ENCODE measurements around the gene PDZD4.
"Not testable (repeated sequence)": the region's sequence is repeated elsewhere in the genome, so short reads cannot be mapped to it uniquely, and the experiment has no call there.

Gene PDZD4

GRCh38 chrX:153831429-153832150 lies 1.2 kb upstream of the PDZD4 start:
- DNase-seq = no peak

GRCh38 chrX:153830640-153831428 lies 490 bp upstream of the PDZD4 start:
- DNase-seq = no peak

GRCh38 chrX:153829549-153829798 lies 870 bp downstream of the PDZD4 start:
- DNase-seq = no peak

GRCh38 chrX:153828723-153829548 lies 1.4 kb downstream of the PDZD4 start:
- DNase-seq = peak; percentile 35

GRCh38 chrX:153828308-153828707 lies 2.0 kb downstream of the PDZD4 start:
- no peak for DNase-seq

- no peak for DNase-seq
Observed at GRCh38 chrX:153827903-153828302, 2.4 kb downstream of the PDZD4 start.

GRCh38 chrX:153827016-153827415 lies 3.3 kb downstream of the PDZD4 start:
- DNase-seq = no peak

GRCh38 chrX:153825042-153825441 lies 5.3 kb downstream of the PDZD4 start:
- DNase-seq = no peak

- DNase-seq = no peak
Observed at GRCh38 chrX:153824348-153824747, 6.0 kb downstream of the PDZD4 start.

- no peak for DNase-seq
Observed at GRCh38 chrX:153821066-153821465, 9.3 kb downstream of the PDZD4 start.

GRCh38 chrX:153820601-153821000 lies 9.7 kb downstream of the PDZD4 start:
- DNase-seq = no peak

GRCh38 chrX:153819384-153820040 lies 10.8 kb downstream of the PDZD4 start:
- DNase-seq = no peak

GRCh38 chrX:153818571-153819383 lies 11.6 kb downstream of the PDZD4 start:
- DNase-seq = peak; percentile 14

GRCh38 chrX:153818064-153818463 lies 12.3 kb downstream of the PDZD4 start:
- DNase-seq = not testable (repeated sequence)

- DNase-seq = no peak
Observed at GRCh38 chrX:153816831-153817690, 13.3 kb downstream of the PDZD4 start.

- no peak for DNase-seq
Observed at GRCh38 chrX:153814591-153815315, 15.6 kb downstream of the PDZD4 start.

GRCh38 chrX:153813161-153813560 lies 17.2 kb downstream of the PDZD4 start:
- DNase-seq = no peak

- DNase-seq = no peak
Observed at GRCh38 chrX:153812220-153812619, 18.1 kb downstream of the PDZD4 start.

- DNase-seq = no peak
Observed at GRCh38 chrX:153807976-153808375, 22.4 kb downstream of the PDZD4 start.

- DNase-seq = no peak
Observed at GRCh38 chrX:153806999-153807575, 23.3 kb downstream of the PDZD4 start.
